HL-60 (cell line): ENCODE measurements around the gene ARHGEF12.

Source experiments
- DNase-seq, 2 experiments: peaks; one replicate each; pipeline ENCODE4 v3.0.0-alpha.2; 2010 to 2020; ENCODE audit warnings: low read depth in 1 of 2, low spot score in 1 of 2
- H3K27ac ChIP-seq: fragments of 250-450 bp; sonication (Bioruptor Pico); replicated peaks from 2 replicates; pipeline ENCODE4 v1.5.1; 2020; ENCODE audit warnings: mild to moderate bottlenecking, moderate library complexity
- H3K27me3 ChIP-seq: fragments of 250-450 bp; sonication (Bioruptor Pico); 2 replicates; pipeline ENCODE4 v1.5.1; 2021; ENCODE audit warnings: mild to moderate bottlenecking, moderate library complexity; ENCODE audit not compliant: insufficient read depth, poor library complexity, severe bottlenecking
- H3K4me3 ChIP-seq: replicated peaks from 2 replicates; pipeline ENCODE4 v1.5.1; 2011; ENCODE audit warnings: mild to moderate bottlenecking, control low read depth, low read length; ENCODE audit not compliant: insufficient read depth
- GABPA ChIP-seq: IDR thresholded peaks from 2 replicates; pipeline ENCODE4 v1.6.1; 2012; ENCODE audit warnings: low read depth
- POLR2AphosphoS5 ChIP-seq: IDR thresholded peaks from 2 replicates; pipeline ENCODE4 v1.6.1; 2012; ENCODE audit warnings: low read depth
- REST ChIP-seq: IDR thresholded peaks from 2 replicates; pipeline ENCODE4 v1.6.1; 2012; ENCODE audit warnings: low read depth; ENCODE audit not compliant: insufficient replicate concordance
- SPI1 ChIP-seq: IDR thresholded peaks from 2 replicates; pipeline ENCODE4 v1.6.1; 2012; ENCODE audit warnings: low read depth, mild to moderate bottlenecking, borderline replicate concordance
- TF ChIP-seq, protein P1 (sequence below): IDR thresholded peaks from one replicate; pipeline ENCODE4 v1.5.1; 2011; ENCODE audit warnings: low read length, control low read depth, inconsistent platforms; ENCODE audit not compliant: insufficient read depth

The ARHGEF12 gene

DNA sequence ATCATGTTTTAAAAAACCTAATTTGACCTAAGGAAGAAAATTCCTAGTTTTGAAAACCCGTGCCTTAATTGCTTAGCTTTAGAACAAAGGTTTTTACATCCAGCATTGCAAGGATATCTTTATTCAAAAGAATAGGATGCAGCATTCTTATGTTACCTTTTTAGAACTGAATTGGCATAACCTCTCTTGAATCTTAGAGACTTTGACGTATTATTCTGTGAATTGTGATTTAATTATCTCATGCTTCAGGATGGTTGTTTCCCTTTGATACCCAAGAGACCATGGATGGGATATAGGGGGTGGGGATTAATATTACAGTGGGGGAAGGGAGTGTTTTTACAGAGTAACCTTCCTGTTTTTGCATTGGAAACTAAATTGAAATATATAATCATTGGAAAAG is 49.4 kb downstream of the ARHGEF12 start:
- no peak for DNase-seq
- Histone ChIP-seq H3K27ac (no peak overlapping the region), H3K4me3 (no peak overlapping the region), H3K27me3 (peaks cover 12% of the 10 kb centered on the region)
- TF ChIP-seq POLR2AphosphoS5, result no peak
- no peak for TF ChIP-seq SPI1
- TF ChIP-seq, protein P1, sequence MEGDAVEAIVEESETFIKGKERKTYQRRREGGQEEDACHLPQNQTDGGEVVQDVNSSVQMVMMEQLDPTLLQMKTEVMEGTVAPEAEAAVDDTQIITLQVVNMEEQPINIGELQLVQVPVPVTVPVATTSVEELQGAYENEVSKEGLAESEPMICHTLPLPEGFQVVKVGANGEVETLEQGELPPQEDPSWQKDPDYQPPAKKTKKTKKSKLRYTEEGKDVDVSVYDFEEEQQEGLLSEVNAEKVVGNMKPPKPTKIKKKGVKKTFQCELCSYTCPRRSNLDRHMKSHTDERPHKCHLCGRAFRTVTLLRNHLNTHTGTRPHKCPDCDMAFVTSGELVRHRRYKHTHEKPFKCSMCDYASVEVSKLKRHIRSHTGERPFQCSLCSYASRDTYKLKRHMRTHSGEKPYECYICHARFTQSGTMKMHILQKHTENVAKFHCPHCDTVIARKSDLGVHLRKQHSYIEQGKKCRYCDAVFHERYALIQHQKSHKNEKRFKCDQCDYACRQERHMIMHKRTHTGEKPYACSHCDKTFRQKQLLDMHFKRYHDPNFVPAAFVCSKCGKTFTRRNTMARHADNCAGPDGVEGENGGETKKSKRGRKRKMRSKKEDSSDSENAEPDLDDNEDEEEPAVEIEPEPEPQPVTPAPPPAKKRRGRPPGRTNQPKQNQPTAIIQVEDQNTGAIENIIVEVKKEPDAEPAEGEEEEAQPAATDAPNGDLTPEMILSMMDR, result no peak
- no peak for TF ChIP-seq GABPA
- no peak for TF ChIP-seq REST

- Histone ChIP-seq H3K4me3 (no peak overlapping the region), H3K27me3 (peaks cover 12% of the 10 kb centered on the region), H3K27ac (no peak overlapping the region)
- no peak for DNase-seq
- TF ChIP-seq GABPA, result no peak
- TF ChIP-seq REST, result no peak
- TF ChIP-seq, protein P1, result no peak
- no peak for TF ChIP-seq SPI1
- TF ChIP-seq POLR2AphosphoS5, result no peak
Observed at GRCh38 chr11:120386318-120386717, 50.1 kb downstream of the ARHGEF12 start.

DNA sequence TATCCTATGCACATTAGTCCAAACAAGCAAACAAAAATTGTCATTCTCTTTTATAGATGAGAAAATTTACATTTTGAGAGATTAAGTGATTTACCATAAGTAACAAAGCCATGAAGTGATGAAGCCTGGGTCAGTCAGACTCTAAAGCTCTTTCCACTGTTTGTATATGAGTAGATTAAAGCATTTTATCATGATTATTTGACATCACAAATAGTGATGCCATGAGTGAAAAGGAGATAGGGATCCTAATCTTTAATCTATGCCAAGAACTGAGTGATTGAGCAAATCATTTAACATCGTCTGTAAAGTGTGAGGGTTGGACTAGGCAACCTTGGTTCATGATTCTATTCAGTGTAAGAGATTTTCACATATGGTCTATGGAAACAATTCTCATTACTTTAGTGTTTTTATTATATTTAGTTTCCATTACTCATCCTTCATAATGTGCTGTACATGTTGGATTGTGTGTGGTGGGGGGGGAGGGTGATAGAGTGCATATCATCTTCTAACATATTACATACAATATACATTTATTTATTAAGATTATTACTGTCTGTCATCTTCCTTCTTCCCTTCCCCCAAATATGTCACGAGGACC is 50.7 kb downstream of the ARHGEF12 start:
- DNase-seq, result no peak
- Histone ChIP-seq H3K4me3 (no peak overlapping the region), H3K27ac (no peak overlapping the region), H3K27me3 (peaks cover 17% of the 10 kb centered on the region)
- no peak for TF ChIP-seq SPI1
- TF ChIP-seq, protein P1, result no peak
- TF ChIP-seq GABPA, result no peak
- no peak for TF ChIP-seq REST
- TF ChIP-seq POLR2AphosphoS5, result no peak
